ENCODE measurements around the gene DGKZ. TPM values are rescaled to one million over a fixed set of nuclear protein-coding genes. Genes with fewer than 3 reads are reported as not detected.

Gene DGKZ
- total and polyA plus RNA-seq, 2 donors (not counting 3 experiments of a cell fraction or from before 2014, with no cell fraction given) = 88.8 to 127 TPM

DNA sequence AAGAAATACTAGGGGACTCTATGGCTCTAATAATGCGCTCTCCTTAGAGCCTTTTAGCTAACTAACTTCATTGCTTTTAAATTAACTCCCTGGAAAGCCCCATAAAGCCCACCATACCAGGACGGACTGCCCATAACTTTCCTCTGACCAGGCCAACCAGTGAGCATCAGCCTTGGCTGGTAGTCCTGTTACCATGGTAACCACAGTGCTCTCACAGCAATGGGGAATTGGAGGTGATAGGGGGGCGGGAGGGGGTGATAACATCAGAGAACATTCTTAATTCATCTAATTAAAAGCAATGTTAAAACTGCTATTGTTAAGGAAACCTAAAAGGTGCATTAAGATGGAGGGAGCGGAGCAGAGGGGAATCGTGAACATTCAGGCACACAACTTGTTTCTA lies 71.5 kb downstream of the DGKZ start:
- POLR2A ChIA-PET = interaction anchor here (0.6 kb wide), 1 partner anchor 878 kb away, joined by 4 read pairs; no protein-coding TSS in a partner anchor
- Histone ChIP-seq H3K4me1 (ENCODE audit: control insufficient read depth, extremely low read depth, insufficient read depth, low read length) (no peaks in the 10 kb centered on the region), H3K9me3 (replicated peaks; ENCODE audit: control insufficient read depth, insufficient read depth, low read length) (no peaks in the 10 kb centered on the region), H3K27me3 (ENCODE audit: control insufficient read depth in 2 of 2, insufficient read depth in 2 of 2, low read length in 2 of 2) (no peaks in the 10 kb centered on the region), H2AFZ (ENCODE audit: low read depth, low read length) (no peak overlapping the region), H3K9me1 (replicated peaks; ENCODE audit: control insufficient read depth, extremely low read depth, insufficient read depth, low read length) (no peaks in the 10 kb centered on the region), H3K4me2 (ENCODE audit: insufficient read depth, low read length) (no peak overlapping the region), H4K20me1 (replicated peaks; ENCODE audit: control insufficient read depth, extremely low read depth, insufficient read depth, low read length) (no peaks in the 10 kb centered on the region), H3K9ac (replicated peaks; ENCODE audit: extremely low read depth, insufficient read depth, low read length) (no peak overlapping the region), H3K36me3 (ENCODE audit: control insufficient read depth in 2 of 2, extremely low read depth in 1 of 2, insufficient read depth in 2 of 2, low read length in 2 of 2) (peaks cover 0 to 18% of the 10 kb centered on the region in 2 experiments), H3K4me3 (replicated peaks in 1 of 3; ENCODE audit: insufficient read depth in 1 of 3, low read depth in 1 of 3, low read length in 3 of 3) (no peak overlapping the region), H3K27ac (ENCODE audit: insufficient read depth, low read depth, low read length) (no peak overlapping the region), H3K79me2 (ENCODE audit: control insufficient read depth, insufficient read depth, low read length) (no peaks in the 10 kb centered on the region)
- no peak for FAIRE-seq
- dilution Hi-C loops (cut with MboI; ENCODE audit: extremely low pct_ligation_motif_present, low sequenced_read_pairs) (no loop called here), intact Hi-C loops (cut with micrococcal nuclease) (no loop called here)
- BruUV-seq (replicated peaks) = no TSS peak
- TF ChIP-seq, protein P1, sequence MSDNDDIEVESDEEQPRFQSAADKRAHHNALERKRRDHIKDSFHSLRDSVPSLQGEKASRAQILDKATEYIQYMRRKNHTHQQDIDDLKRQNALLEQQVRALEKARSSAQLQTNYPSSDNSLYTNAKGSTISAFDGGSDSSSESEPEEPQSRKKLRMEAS (IDR thresholded peaks at IDR 0.05; ENCODE audit: insufficient read depth, insufficient read length) = no peak
- TF ChIP-seq JUN (IDR thresholded peaks at IDR 0.05; ENCODE audit: borderline replicate concordance, insufficient read depth, insufficient read length, low read depth) (no peak), GATA2 (IDR thresholded peaks at IDR 0.05; ENCODE audit: insufficient read depth, insufficient read length, low read depth, low read length) (no peak), POLR2A (IDR thresholded peaks at IDR 0.05; ENCODE audit: low read depth, low read length) (no peak), FOS (IDR thresholded peaks at IDR 0.05; ENCODE audit: borderline replicate concordance, insufficient read depth, low read length) (no peak), MYC (IDR thresholded peaks at IDR 0.05; ENCODE audit: low read depth, low read length) (no peak)
- DNase-seq (ENCODE audit: low read depth, low spot score) = no peak
- CTCF ChIA-PET = interaction anchor here (1.1 to 1.4 kb wide), 2 partner anchors 25 to 111 kb away, joined by 3 read pairs; no protein-coding TSS in a partner anchor

DNA sequence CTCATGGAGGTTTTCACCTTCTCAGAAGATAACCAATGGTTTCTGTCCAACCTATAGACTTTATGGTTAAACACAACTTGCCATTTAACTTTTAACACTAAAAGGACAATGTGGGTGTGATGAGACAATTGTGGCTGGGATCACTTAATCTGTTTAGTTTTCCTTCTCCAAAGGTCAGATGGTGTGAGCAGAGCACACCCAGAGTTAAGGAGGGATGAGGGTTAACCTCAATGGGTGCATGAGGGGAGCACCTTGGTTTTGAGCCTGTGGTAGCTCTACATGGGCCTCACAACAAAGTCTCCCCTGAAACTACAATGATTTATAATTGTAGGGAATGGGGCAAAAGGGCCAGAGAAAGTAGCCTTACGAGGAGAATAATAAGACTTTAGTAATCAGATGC lies 73.2 kb downstream of the DGKZ start:
- H3K4me3 ChIP-seq (replicated peaks in 1 of 3; ENCODE audit: insufficient read depth in 1 of 3, low read depth in 1 of 3, low read length in 3 of 3) = no peak overlapping the region
- ChIA-PET POLR2A (no interaction called here), CTCF (interaction anchor here (0.6 kb wide), 1 partner anchor 15 kb away, joined by 3 read pairs; no protein-coding TSS in a partner anchor)
- H3K27ac ChIP-seq (ENCODE audit: insufficient read depth, low read depth, low read length) = no peak overlapping the region
- no peaks in the 10 kb centered on the region for H3K4me1 ChIP-seq (ENCODE audit: control insufficient read depth, extremely low read depth, insufficient read depth, low read length)
- BruUV-seq (replicated peaks) = no TSS peak
- TF ChIP-seq POLR2AphosphoS5 (IDR thresholded peaks at IDR 0.05; ENCODE audit: insufficient read depth, low read depth, low read length) (no peak), GATA2 (IDR thresholded peaks at IDR 0.05; ENCODE audit: insufficient read depth, insufficient read length, low read depth, low read length) (no peak), MYC (IDR thresholded peaks at IDR 0.05; ENCODE audit: low read depth, low read length) (no peak), POLR2A (IDR thresholded peaks at IDR 0.05; ENCODE audit: low read depth, low read length) (no peak), EZH2 (IDR thresholded peaks at IDR 0.05; ENCODE audit: borderline replicate concordance, low read depth, low read length, severe bottlenecking) (no peak), FOS (IDR thresholded peaks at IDR 0.05; ENCODE audit: borderline replicate concordance, insufficient read depth, low read length) (no peak), CTCF (IDR thresholded peaks at IDR 0.05; ENCODE audit: extremely low read depth in 1 of 2, insufficient read depth in 1 of 2, low read depth in 1 of 2, low read length in 2 of 2) (no peak), JUN (IDR thresholded peaks at IDR 0.05; ENCODE audit: borderline replicate concordance, insufficient read depth, insufficient read length, low read depth) (no peak)
- TF ChIP-seq, protein P1 (IDR thresholded peaks at IDR 0.05; ENCODE audit: insufficient read depth, insufficient read length) = no peak
- H3K9ac ChIP-seq (replicated peaks; ENCODE audit: extremely low read depth, insufficient read depth, low read length) = no peak overlapping the region
- no peaks in the 10 kb centered on the region for H3K79me2 ChIP-seq (ENCODE audit: control insufficient read depth, insufficient read depth, low read length)
- no peak overlapping the region for H3K4me2 ChIP-seq (ENCODE audit: insufficient read depth, low read length)
- no peak for FAIRE-seq
- no peak overlapping the region for H2AFZ ChIP-seq (ENCODE audit: low read depth, low read length)
- no peaks in the 10 kb centered on the region for H4K20me1 ChIP-seq (replicated peaks; ENCODE audit: control insufficient read depth, extremely low read depth, insufficient read depth, low read length)
- intact Hi-C loops (cut with micrococcal nuclease) (no loop called here), dilution Hi-C loops (cut with MboI; ENCODE audit: extremely low pct_ligation_motif_present, low sequenced_read_pairs) (no loop called here)
- H3K27me3 ChIP-seq (ENCODE audit: control insufficient read depth in 2 of 2, insufficient read depth in 2 of 2, low read length in 2 of 2) = no peaks in the 10 kb centered on the region
- H3K9me3 ChIP-seq (replicated peaks; ENCODE audit: control insufficient read depth, insufficient read depth, low read length) = no peaks in the 10 kb centered on the region
- DNase-seq (ENCODE audit: low read depth, low spot score) = no peak
- peaks cover 0 to 11% of the 10 kb centered on the region in 2 experiments for H3K36me3 ChIP-seq (ENCODE audit: control insufficient read depth in 2 of 2, extremely low read depth in 1 of 2, insufficient read depth in 2 of 2, low read length in 2 of 2)
- no peaks in the 10 kb centered on the region for H3K9me1 ChIP-seq (replicated peaks; ENCODE audit: control insufficient read depth, extremely low read depth, insufficient read depth, low read length)
